HTERT RPE-1 (cell line): ENCODE measurements around the gene TF.
"Not testable (repeated sequence)": the region's sequence is repeated elsewhere in the genome, so short reads cannot be mapped to it uniquely, and the experiment has no call there.

ENCODE experiments used
- in situ Hi-C: fragments of 300-500 bp; cut with MboI; formaldehyde crosslinking; loops from 4 replicates; pipeline ENCODE4 v1.14.3; 2020; ENCODE audit warnings: low sequenced_read_pairs

TF gene

GRCh38 chr3:133763797-133764683 lies 17.8 kb downstream of the TF start:
- in situ Hi-C loops: no loop called here

DNA sequence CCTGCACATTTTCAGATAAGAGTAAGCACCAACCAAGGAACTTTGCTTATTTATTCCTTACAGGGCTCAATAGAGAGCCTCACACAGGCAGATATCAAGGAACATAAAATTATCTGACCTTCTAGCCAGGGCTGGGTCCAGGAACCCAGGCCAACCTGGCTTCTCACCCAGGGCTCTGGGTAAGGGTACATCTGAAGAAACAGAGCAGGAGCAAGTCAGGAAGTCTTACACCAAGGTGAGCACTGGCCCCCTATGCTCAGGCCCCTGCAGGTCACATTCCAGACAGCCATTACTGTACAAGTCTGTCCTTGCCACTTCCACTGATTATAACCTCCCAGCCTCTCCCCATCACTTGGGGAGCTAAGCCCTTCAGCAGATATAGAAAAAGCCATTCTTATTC lies 19.1 kb downstream of the TF start:
- in situ Hi-C loops: no loop called here

- in situ Hi-C loops: no loop called here
Measured at GRCh38 chr3:133767607-133768006, 21.4 kb downstream of the TF start.

DNA sequence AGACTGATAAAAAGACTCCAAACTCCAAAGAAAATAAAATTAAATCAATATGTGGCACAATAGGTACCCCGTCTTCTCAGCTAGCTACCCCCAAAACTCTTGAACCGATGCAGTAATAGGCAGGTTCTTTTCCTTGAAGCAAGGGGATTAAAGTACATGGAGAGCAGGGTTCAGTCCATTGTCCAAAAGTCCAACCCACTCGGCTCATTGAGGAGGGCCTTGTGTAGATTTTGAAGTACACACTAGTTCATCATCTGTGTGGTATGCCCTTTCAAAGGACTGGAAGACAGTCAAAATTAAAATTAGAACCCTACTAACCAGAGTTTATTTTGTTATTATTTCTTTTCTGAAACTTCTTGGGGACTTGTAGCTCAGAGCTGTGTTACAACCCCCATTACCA lies 23.3 kb downstream of the TF start:
- in situ Hi-C loops: no loop called here

GRCh38 chr3:133773732-133774131 lies 27.5 kb downstream of the TF start:
- in situ Hi-C loops: no loop called here

DNA sequence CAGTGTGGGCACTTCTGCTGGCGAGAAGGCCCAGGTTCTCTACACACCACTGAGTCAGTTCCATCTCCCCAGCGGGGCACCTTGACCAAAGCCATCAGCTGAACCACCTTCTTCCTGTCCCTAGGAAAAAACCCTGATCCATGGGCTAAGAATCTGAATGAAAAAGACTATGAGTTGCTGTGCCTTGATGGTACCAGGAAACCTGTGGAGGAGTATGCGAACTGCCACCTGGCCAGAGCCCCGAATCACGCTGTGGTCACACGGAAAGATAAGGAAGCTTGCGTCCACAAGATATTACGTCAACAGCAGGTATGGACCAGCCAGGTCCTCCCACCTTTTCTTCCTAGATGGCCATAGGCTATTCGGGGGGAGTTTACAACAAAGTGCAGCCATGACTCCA lies 29.1 kb downstream of the TF start:
- in situ Hi-C loops: no loop called here

- in situ Hi-C loops: no loop called here
Measured at GRCh38 chr3:133775835-133776234, 29.6 kb downstream of the TF start.

GRCh38 chr3:133776794-133777438 lies 30.7 kb downstream of the TF start:
- in situ Hi-C loops: no loop called here

DNA sequence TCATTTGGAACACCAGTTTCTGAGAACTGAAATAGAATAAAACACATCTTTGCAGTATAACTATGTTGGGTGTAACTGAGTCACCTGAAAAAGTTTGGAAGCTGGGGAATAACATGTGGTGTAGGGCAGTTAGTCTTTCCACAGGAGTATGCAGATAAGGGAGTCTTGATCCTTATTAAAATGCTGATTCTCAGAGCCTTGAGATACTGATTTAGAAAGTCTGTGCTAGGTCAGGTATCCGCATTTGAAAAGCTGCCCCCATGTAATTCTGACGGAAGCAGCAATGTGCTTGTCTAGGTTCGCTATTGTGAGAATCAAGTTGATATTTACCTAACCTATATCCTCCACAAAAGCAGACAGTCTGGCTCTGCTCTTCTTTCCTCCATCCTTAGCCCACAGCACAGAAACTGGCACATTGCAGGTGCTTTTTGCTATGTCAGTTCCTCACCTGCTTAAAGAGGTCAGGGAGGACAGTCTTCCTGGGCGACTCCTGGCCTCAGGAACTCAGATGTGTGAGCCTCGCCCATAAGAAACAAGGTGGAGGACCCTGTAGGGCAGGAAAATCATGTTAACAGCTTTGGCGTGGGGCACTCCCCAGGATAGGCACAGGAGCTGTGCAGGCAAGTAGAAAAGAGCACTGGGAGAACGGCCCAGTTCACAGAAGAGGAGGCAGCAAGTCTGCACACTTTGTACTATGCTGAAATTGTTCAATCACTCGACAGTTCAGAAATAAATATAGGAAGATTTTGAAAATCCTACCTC lies 31.8 kb downstream of the TF start:
- in situ Hi-C loops: no loop called here

DNA sequence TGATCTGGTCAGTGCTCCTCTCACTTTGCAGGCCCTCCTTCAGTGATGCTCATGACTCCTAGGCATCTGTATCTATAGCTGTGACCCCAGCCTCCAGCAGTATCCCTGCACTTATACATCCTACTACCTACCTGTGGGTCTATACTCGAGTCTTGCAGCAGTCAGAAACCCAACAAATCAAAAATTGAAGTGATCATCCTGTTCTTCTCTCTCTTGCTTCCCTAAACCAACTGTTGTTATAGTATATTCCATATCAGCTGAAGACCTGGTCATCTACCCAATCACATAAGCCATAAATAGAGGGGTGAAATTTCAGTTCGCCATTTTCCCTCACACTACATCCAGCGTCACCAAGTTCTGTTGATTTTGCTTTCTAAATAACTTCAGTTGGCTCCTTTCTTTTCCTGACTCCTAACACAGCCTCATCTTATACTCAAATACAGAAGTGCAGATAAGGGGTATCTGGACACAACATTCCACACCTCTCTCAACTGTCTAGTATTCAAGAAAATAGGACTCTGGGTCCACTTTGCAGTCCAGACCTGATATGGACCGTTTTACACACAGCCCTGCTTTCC lies 33.5 kb downstream of the TF start:
- in situ Hi-C loops: no loop called here

- in situ Hi-C loops: not testable (repeated sequence)
Measured at GRCh38 chr3:133780756-133781155, 34.6 kb downstream of the TF start.

DNA sequence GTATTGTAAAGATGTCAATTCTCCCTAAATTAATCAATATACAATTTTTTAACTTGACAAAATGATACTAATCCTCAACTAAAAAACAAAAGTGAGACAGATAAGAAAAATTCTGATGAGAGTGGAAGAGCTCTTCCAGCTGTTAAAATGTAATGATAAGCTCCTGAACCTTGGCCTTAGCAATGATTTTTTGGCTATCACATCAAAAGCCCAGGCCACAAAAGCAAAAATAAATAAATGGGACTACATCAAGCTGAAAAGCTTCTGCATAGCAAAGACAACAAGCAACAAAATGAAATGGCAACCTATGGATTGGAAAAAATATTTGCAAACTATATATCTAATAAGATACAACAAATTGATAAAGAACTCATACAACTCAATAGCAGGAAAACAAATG lies 35.4 kb downstream of the TF start:
- in situ Hi-C loops: no loop called here

GRCh38 chr3:133782454-133782853 lies 36.3 kb downstream of the TF start:
- in situ Hi-C loops: no loop called here

DNA sequence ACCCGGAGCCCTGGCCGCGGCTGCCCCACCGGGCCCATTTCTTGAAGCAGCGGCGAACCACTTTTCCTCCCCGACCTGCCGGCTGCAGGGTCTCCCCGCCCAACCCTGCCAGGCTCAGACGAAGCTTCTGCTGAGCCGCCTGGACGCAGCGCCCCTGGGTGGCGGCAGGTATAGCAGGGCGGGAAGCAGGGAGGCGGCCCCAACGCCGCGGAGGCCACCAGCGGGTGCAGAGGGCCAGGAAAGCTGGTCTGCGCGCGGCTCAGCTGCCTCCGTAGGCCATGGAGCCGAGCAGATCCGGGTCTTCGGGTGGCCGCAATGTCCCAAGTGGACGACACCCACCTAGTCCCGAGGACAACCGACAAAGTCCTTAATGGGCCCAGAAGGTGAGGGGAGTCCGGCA lies 37.6 kb downstream of the TF start:
- in situ Hi-C loops: no loop called here

- in situ Hi-C loops: no loop called here
Measured at GRCh38 chr3:133788024-133788423, 41.8 kb downstream of the TF start.

- in situ Hi-C loops: no loop called here
Measured at GRCh38 chr3:133792171-133792763, 46.1 kb downstream of the TF start.

DNA sequence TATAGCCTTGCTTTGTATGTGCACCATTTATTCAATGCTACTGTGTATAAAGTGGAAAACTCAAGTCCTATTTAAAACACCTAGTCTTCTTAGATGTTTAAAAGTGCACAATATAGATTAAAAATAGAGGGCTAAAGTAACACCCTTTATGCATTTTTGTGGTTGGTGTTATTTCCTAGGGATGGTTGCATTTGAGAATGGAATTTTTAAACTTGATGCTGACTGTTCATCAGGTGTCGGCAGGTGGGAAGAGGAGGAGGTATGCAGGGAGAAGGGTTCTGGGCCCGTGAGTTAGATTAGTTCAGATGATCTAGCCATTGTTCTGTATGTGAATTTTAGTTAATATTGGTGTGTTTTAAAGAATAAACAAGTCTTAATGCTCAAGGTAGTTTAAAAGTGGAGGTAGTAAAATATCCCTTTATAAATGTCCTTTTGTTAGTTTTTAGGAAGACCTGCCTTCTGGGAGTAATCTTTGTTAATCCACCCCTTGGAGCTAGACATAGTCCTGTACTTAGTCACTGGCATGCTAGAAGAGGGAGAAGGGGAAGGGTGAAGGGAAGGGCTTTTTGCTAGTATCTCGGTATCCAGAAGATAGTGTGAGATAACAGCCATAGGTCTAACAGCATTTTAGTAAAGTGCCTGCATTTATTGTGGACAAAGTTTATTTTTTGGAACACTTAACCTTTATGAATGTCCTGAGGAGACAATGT lies 51.4 kb downstream of the TF start:
- in situ Hi-C loops: no loop called here

GRCh38 chr3:133799794-133800585 lies 53.8 kb downstream of the TF start:
- in situ Hi-C loops: no loop called here

- in situ Hi-C loops: no loop called here
Measured at GRCh38 chr3:133803469-133803868, 57.3 kb downstream of the TF start.

GRCh38 chr3:133804896-133805295 lies 58.7 kb downstream of the TF start:
- in situ Hi-C loops: no loop called here
